GM13977 (cell line): ENCODE measurements around the gene SRP68.
"Not testable (repeated sequence)": the region's sequence is repeated elsewhere in the genome, so short reads cannot be mapped to it uniquely, and the experiment has no call there.

Source experiments
- DNase-seq: peaks from one replicate; pipeline ENCODE4 v3.0.0; 2012; ENCODE audit warnings: low spot score
- CTCF ChIP-seq: IDR thresholded peaks from 2 replicates; pipeline ENCODE4 v1.5.1; 2012; ENCODE audit warnings: mild to moderate bottlenecking, control low read depth; ENCODE audit not compliant: insufficient read depth; ENCODE audit errors: extremely low read depth, missing control alignments
- in situ Hi-C: fragments of 300-500 bp; cut with MboI; formaldehyde crosslinking; loops from one replicate; pipeline ENCODE4 v1.12.0; 2022; ENCODE audit warnings: low sequenced_read_pairs, low pct_unique_long_range_greater_than_20kb, mixed read lengths, inconsistent platforms; ENCODE audit not compliant: unreplicated experiment

SRP68 gene

GRCh38 chr17:76063875-76064546, 8.3 kb downstream of the SRP68 start:
- TF ChIP-seq CTCF, result no peak
- in situ Hi-C loops, result no loop called here
- no peak for DNase-seq

- DNase-seq, in situ Hi-C loops: not testable (repeated sequence)
Measured at GRCh38 chr17:76058264-76058663, 14.1 kb downstream of the SRP68 start.

GRCh38 chr17:76056882-76057281, 15.4 kb downstream of the SRP68 start:
- in situ Hi-C loops, result no loop called here
- no peak for DNase-seq

GRCh38 chr17:76054112-76054476, 18.2 kb downstream of the SRP68 start:
- TF ChIP-seq CTCF, result no peak
- no peak for DNase-seq
- in situ Hi-C loops, result no loop called here

More at GRCh38 chr17:76056882-76057281, 15.4 kb downstream of the SRP68 start:
- no peak for TF ChIP-seq CTCF

GRCh38 chr17:76053246-76054111, 18.8 kb downstream of the SRP68 start:
- TF ChIP-seq CTCF, result no peak
- no peak for DNase-seq
- in situ Hi-C loops, result no loop called here

GRCh38 chr17:76051561-76051960, 20.8 kb downstream of the SRP68 start:
- no peak for DNase-seq
- in situ Hi-C loops, result no loop called here
- TF ChIP-seq CTCF, result no peak
